ENCODE data around the gene ABCC3. TPM values are rescaled to one million over a fixed set of nuclear protein-coding genes. Genes with fewer than 3 reads are reported as not detected.

ABCC3 gene
- total RNA-seq, 1 experiment from 2014 or later, result not detected

DNA sequence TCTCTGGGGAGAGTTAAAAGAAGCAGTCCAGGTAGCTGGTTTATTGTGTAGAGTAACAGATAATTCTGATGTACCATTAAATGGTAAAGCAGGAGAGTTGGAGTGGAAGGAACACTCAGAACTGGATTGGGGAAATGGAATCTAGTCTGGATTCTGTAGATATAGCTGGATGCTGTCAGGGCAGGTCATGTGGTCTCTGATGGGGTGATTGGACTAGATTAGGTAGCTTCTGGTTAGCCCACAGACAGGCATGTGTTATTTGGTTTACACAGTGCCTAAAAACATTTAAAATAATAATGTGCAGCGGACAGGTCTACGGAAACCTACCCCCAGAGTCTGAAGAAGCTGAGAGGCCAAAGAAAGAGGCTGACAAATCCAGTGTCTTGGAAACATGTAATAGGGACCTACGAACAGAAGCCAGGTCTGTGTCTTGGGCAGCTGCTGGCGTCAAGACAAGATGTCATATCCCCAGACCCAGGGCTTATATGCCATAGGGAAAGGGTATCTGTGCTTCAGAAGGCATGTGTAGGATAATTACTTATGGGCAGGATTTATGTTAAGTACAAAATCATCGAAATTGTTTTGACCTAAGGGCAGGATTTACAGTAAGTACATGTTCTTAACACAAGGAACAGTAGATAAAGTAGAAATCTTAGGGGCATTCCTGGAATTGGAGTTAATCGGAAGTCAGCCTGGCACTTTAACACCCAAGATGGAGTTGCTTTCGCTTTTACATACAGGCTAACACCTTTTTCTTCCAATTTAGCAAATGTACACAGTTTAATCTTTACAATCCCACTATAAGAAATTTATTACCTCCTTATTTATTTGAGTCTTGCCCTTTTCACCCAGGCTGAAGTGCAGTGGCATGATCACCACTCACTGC is 97.1 kb downstream of the ABCC3 start:
- H3K4me1 ChIP-seq (ENCODE audit: low read length), result peaks cover 4% of the 10 kb centered on the region
- no peak overlapping the region for H3K4me2 ChIP-seq (ENCODE audit: low read depth, low read length, poor library complexity, severe bottlenecking)
- H3K9me3 ChIP-seq (ENCODE audit: low read length), result no peaks in the 10 kb centered on the region
- H3K36me3 ChIP-seq (ENCODE audit: insufficient read depth, low read length), result peaks cover 9% of the 10 kb centered on the region
- H2AFZ ChIP-seq (ENCODE audit: low read length), result no peak overlapping the region
- no peak for DNase-seq
- H3K9ac ChIP-seq (ENCODE audit: low read length), result no peak overlapping the region
- H3K4me3 ChIP-seq (ENCODE audit: low read length), result no peak overlapping the region
- H3K79me2 ChIP-seq (ENCODE audit: low read length), result peaks cover 99% of the 10 kb centered on the region
- H3K27ac ChIP-seq (ENCODE audit: low read length), result no peak overlapping the region
- peaks cover 82% of the 10 kb centered on the region for H4K20me1 ChIP-seq (ENCODE audit: insufficient read depth, low read depth, low read length)
- no peaks in the 10 kb centered on the region for H3K9me2 ChIP-seq (replicated peaks; ENCODE audit: insufficient read depth, low read length)
- H3K27me3 ChIP-seq (ENCODE audit: low read length), result no peaks in the 10 kb centered on the region

DNA sequence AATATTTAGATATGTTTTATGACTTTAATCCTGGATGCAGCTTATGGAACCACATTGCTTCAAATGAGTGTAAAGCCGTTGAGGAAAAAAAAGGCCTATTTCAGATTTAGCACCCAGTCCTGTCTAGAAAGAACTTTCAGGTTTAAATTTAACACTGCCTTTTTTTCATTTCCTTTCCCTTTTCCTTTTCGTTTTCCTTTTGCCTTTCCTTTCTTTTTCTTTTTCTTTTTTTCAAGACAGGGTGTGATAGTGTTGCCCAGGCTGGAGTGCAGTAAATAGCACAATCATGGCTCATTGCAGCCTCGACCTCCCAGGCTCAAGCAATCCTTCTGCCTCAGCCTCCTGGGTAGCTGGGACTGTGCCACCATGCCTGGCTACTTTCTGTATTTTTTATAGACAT is 100.6 kb downstream of the ABCC3 start:
- Histone ChIP-seq H3K4me1 (ENCODE audit: low read length) (no peaks in the 10 kb centered on the region), H3K9ac (ENCODE audit: low read length) (no peak overlapping the region), H3K36me3 (ENCODE audit: insufficient read depth, low read length) (peaks cover 37% of the 10 kb centered on the region; the same call in 1 of the 2 replicates), H3K79me2 (ENCODE audit: low read length) (peaks cover 100% of the 10 kb centered on the region), H3K27me3 (ENCODE audit: low read length) (no peaks in the 10 kb centered on the region), H3K9me3 (ENCODE audit: low read length) (no peaks in the 10 kb centered on the region), H2AFZ (ENCODE audit: low read length) (no peak overlapping the region), H3K4me3 (ENCODE audit: low read length) (no peak overlapping the region), H3K27ac (ENCODE audit: low read length) (no peak overlapping the region), H4K20me1 (ENCODE audit: insufficient read depth, low read depth, low read length) (peaks cover 80% of the 10 kb centered on the region), H3K9me2 (replicated peaks; ENCODE audit: insufficient read depth, low read length) (no peaks in the 10 kb centered on the region), H3K4me2 (ENCODE audit: low read depth, low read length, poor library complexity, severe bottlenecking) (no peak overlapping the region)
- no peak for DNase-seq

DNA sequence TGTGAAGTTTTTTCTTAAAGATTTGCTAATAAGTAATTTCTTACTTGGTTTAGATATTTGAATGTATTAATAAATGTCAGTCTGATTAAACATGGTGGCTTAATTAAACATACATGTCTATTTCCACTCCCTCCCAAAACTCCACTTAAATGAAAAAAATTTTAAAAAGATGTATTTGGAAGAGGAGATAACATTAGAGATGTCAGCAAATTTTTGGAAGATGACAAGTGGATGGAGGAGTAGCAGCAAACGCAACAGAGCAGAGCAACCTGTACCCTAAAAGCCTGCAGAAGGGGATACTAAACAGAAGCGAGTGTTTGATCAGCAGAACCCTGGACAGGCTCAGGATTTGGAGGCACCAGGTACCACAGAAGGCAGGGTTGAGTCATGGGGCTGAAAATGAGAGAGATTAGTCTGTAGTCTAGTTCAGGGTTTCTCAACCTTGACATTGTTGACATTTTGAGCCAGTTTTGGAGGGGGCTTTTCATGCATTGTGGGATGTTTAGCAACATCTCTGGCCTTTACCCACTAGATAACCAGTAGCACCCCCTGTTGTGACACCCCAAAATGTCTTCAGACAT is 102.5 kb downstream of the ABCC3 start:
- no peaks in the 10 kb centered on the region for H3K4me1 ChIP-seq (ENCODE audit: low read length)

DNA sequence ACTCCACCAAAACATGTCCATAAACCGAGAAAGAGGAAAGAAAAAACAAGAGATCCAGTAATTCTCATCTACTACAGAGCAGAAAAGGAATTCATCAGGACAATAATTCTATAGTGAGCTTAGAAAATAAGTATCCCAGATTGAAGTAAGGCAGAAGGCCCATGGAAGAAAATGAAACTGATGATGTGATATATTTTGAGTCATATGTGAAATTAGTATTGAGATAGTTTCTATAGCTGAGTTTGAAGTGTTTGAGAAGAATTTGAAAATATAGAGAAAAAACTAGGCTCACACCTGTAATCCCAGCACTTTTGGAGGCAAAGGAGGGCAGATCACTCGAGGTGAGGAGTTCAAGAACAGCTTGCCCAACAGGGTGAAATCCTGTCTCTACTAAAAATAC is 104.4 kb downstream of the ABCC3 start:
- H4K20me1 ChIP-seq (ENCODE audit: insufficient read depth, low read depth, low read length), result peaks cover 55% of the 10 kb centered on the region
- H3K4me3 ChIP-seq (ENCODE audit: low read length), result no peak overlapping the region
- no peak overlapping the region for H3K4me2 ChIP-seq (ENCODE audit: low read depth, low read length, poor library complexity, severe bottlenecking)
- no peak overlapping the region for H3K9ac ChIP-seq (ENCODE audit: low read length)
- peaks cover 69% of the 10 kb centered on the region; the same call in 1 of the 2 replicates for H3K36me3 ChIP-seq (ENCODE audit: insufficient read depth, low read length)
- no peak for DNase-seq
- peaks cover 89% of the 10 kb centered on the region for H3K79me2 ChIP-seq (ENCODE audit: low read length)
- H3K4me1 ChIP-seq (ENCODE audit: low read length), result no peaks in the 10 kb centered on the region
- no peaks in the 10 kb centered on the region for H3K9me3 ChIP-seq (ENCODE audit: low read length)
- no peaks in the 10 kb centered on the region for H3K27me3 ChIP-seq (ENCODE audit: low read length)
- H2AFZ ChIP-seq (ENCODE audit: low read length), result no peak overlapping the region
- no peaks in the 10 kb centered on the region for H3K9me2 ChIP-seq (replicated peaks; ENCODE audit: insufficient read depth, low read length)
- H3K27ac ChIP-seq (ENCODE audit: low read length), result no peak overlapping the region

More for the DNA sequence above, 102.5 kb downstream of the ABCC3 start:
- Histone ChIP-seq H3K4me3 (ENCODE audit: low read length) (no peak overlapping the region), H3K79me2 (ENCODE audit: low read length) (peaks cover 94% of the 10 kb centered on the region), H3K9me3 (ENCODE audit: low read length) (no peaks in the 10 kb centered on the region), H3K27me3 (ENCODE audit: low read length) (no peaks in the 10 kb centered on the region), H3K36me3 (ENCODE audit: insufficient read depth, low read length) (peaks cover 54% of the 10 kb centered on the region; the same call in 1 of the 2 replicates), H4K20me1 (ENCODE audit: insufficient read depth, low read depth, low read length) (peaks cover 66% of the 10 kb centered on the region), H3K4me2 (ENCODE audit: low read depth, low read length, poor library complexity, severe bottlenecking) (no peak overlapping the region), H2AFZ (ENCODE audit: low read length) (no peak overlapping the region), H3K9ac (ENCODE audit: low read length) (no peak overlapping the region), H3K27ac (ENCODE audit: low read length) (no peak overlapping the region), H3K9me2 (replicated peaks; ENCODE audit: insufficient read depth, low read length) (no peaks in the 10 kb centered on the region)
- no peak for DNase-seq

Small RNAs within 50 kb of the gene (small RNA-seq; reads per million reads assigned to genes)
- gene RF00019, result not detected

Other genes with a start within 250 kb of the ABCC3 start
- 53.3 and 68.0 TPM in 2 replicates for gene LRRC59, start 237.4 kb upstream of the ABCC3 start, total RNA-seq (2014; rRNA removed; shearing (Covaris generic); ENCODE audit: low replicate concordance)
- gene ACSF2, start 208.7 kb upstream of the ABCC3 start, total RNA-seq (2014; rRNA removed; shearing (Covaris generic); ENCODE audit: low replicate concordance), result 63.5 and 67.7 TPM in 2 replicates
- gene CHAD, start 166.0 kb upstream of the ABCC3 start, total RNA-seq (2014; rRNA removed; shearing (Covaris generic); ENCODE audit: low replicate concordance), result not detected in 2 replicates
- 15.4 and 41.3 TPM in 2 replicates for gene RSAD1, start 156.0 kb upstream of the ABCC3 start, total RNA-seq (2014; rRNA removed; shearing (Covaris generic); ENCODE audit: low replicate concordance)
- 2.0 and 2.5 TPM in 2 replicates for gene MYCBPAP, start 126.4 kb upstream of the ABCC3 start, total RNA-seq (2014; rRNA removed; shearing (Covaris generic); ENCODE audit: low replicate concordance)
- not detected in 2 replicates for gene EPN3, start 102.1 kb upstream of the ABCC3 start, total RNA-seq (2014; rRNA removed; shearing (Covaris generic); ENCODE audit: low replicate concordance)
- 38.8 and 76.8 TPM in 2 replicates for gene SPATA20, start 87.7 kb upstream of the ABCC3 start, total RNA-seq (2014; rRNA removed; shearing (Covaris generic); ENCODE audit: low replicate concordance)
- not detected in 2 replicates for gene CACNA1G, start 74.2 kb upstream of the ABCC3 start, total RNA-seq (2014; rRNA removed; shearing (Covaris generic); ENCODE audit: low replicate concordance)
- gene ANKRD40, start 73.0 kb downstream of the ABCC3 start, total RNA-seq (2014; rRNA removed; shearing (Covaris generic); ENCODE audit: low replicate concordance), result 17.1 and 34.1 TPM in 2 replicates
- 102 and 142 TPM in 2 replicates for gene LUC7L3, start 84.7 kb downstream of the ABCC3 start, total RNA-seq (2014; rRNA removed; shearing (Covaris generic); ENCODE audit: low replicate concordance)
- not detected in 2 replicates for gene ANKRD40CL, start 132.6 kb downstream of the ABCC3 start, total RNA-seq (2014; rRNA removed; shearing (Covaris generic); ENCODE audit: low replicate concordance)
- not detected in 2 replicates for gene WFIKKN2, start 200.7 kb downstream of the ABCC3 start, total RNA-seq (2014; rRNA removed; shearing (Covaris generic); ENCODE audit: low replicate concordance)
- gene TOB1, start 231.5 kb downstream of the ABCC3 start, total RNA-seq (2014; rRNA removed; shearing (Covaris generic); ENCODE audit: low replicate concordance), result 8.2 and 25.9 TPM in 2 replicates